Endothelial cell of umbilical vein (primary cell): ENCODE results near the gene TGM3. TPM values are rescaled to one million over a fixed set of nuclear protein-coding genes. Genes with fewer than 3 reads are reported as not detected.

Source experiments
- Bru-seq: library from RNA; stranded (reverse); fragments of 400-500 nt; gene quantifications from one replicate; lab custom pipeline; 2021; lab: Mats Ljungman, UMichigan
- BruChase-seq, 2 experiments: library from RNA; stranded (reverse); fragments of 400-500 nt; gene quantifications; one replicate each; lab custom pipeline; 2021; lab: Mats Ljungman, UMichigan
- BruUV-seq: library from RNA; stranded (reverse); fragments of 400-500 nt; replicated peaks from 2 replicates; lab custom pipeline; 2021; lab: Mats Ljungman, UMichigan
- CTCF ChIA-PET: fragments of 300-600, 350-600 bp; sonication (Branson Sonifier 250); formaldehyde crosslinking; loops from one replicate; lab custom pipeline; 2021; ENCODE audit warnings: antibody characterized with exemption, inconsistent platforms; lab: Charles Lee
- POLR2A ChIA-PET: fragments of 300-600, 350-600 bp; sonication (Branson Sonifier 250); formaldehyde crosslinking; loops from one replicate; lab custom pipeline; 2021; ENCODE audit warnings: antibody characterized with exemption, inconsistent platforms; lab: Charles Lee
- DNase-seq: peaks from one replicate; pipeline ENCODE4 v3.0.0-alpha.2; 2011; ENCODE audit warnings: low read depth, low spot score
- FAIRE-seq: peaks from 2 replicates; lab custom pipeline; 2011; peaks lifted over from hg19 to GRCh38; lab: Jason Lieb, UNC
- H2AFZ ChIP-seq: 2 replicates; pipeline ENCODE4 v1.6.0; 2012; ENCODE audit warnings: low read depth, low read length, control low read depth, inconsistent platforms
- H3K27ac ChIP-seq: 2 replicates; pipeline ENCODE4 v1.5.1; 2011; ENCODE audit warnings: low read depth, mild to moderate bottlenecking, control low read depth, low read length, moderate library complexity; ENCODE audit not compliant: insufficient read depth
- H3K27me3 ChIP-seq, 2 experiments: 2 replicates each; pipeline versions ENCODE4 v1.6.0 to v1.6.1; 2011; ENCODE audit warnings: low read length in 2 of 2, mixed read lengths in 1 of 2; ENCODE audit not compliant: control insufficient read depth in 2 of 2, insufficient read depth in 2 of 2
- H3K36me3 ChIP-seq, 2 experiments: 2 replicates in 1 of 2; 3 replicates in 1 of 2; pipeline ENCODE4 v1.5.1; 2011; ENCODE audit warnings: low read length in 2 of 2, mild to moderate bottlenecking in 1 of 2, moderate library complexity in 1 of 2; ENCODE audit not compliant: control insufficient read depth in 2 of 2, insufficient read depth in 2 of 2; ENCODE audit errors: extremely low read depth in 1 of 2
- H3K4me1 ChIP-seq: 3 replicates; pipeline ENCODE4 v1.5.1; 2011; ENCODE audit warnings: mild to moderate bottlenecking, low read length; ENCODE audit not compliant: control insufficient read depth, insufficient read depth; ENCODE audit errors: extremely low read depth
- H3K4me2 ChIP-seq: 2 replicates; pipeline ENCODE4 v1.6.1; 2011; ENCODE audit warnings: low read length, control low read depth, mixed read lengths; ENCODE audit not compliant: insufficient read depth
- H3K4me3 ChIP-seq, 3 experiments: fragments of 200-600 bp in 1 of 3; sonication (generic), shearing (Covaris generic) in 1 of 3; replicated peaks in 1 of 3; 2 replicates each; pipeline ENCODE4 v1.5.1; 2011 to 2016; ENCODE audit warnings: control low read depth in 3 of 3, low read length in 3 of 3, mild to moderate bottlenecking in 2 of 3, inconsistent platforms in 1 of 3, low read depth in 1 of 3, moderate library complexity in 1 of 3; ENCODE audit not compliant: insufficient read depth in 1 of 3
- H3K79me2 ChIP-seq: 2 replicates; pipeline ENCODE4 v1.6.0; 2012; ENCODE audit warnings: low read length, inconsistent platforms; ENCODE audit not compliant: control insufficient read depth, insufficient read depth
- H3K9ac ChIP-seq: replicated peaks from 2 replicates; pipeline ENCODE3; 2011; ENCODE audit warnings: low read length, control low read depth; ENCODE audit not compliant: insufficient read depth; ENCODE audit errors: extremely low read depth
- H3K9me1 ChIP-seq: replicated peaks from 3 replicates; pipeline ENCODE4 v1.6.0; 2011; ENCODE audit warnings: mild to moderate bottlenecking, low read length; ENCODE audit not compliant: control insufficient read depth, insufficient read depth; ENCODE audit errors: extremely low read depth
- H3K9me3 ChIP-seq: replicated peaks from 2 replicates; pipeline ENCODE4 v1.5.1; 2012; ENCODE audit warnings: low read length, inconsistent platforms; ENCODE audit not compliant: control insufficient read depth, insufficient read depth
- H4K20me1 ChIP-seq: replicated peaks from 2 replicates; pipeline ENCODE3; 2011; ENCODE audit warnings: mild to moderate bottlenecking, low read length; ENCODE audit not compliant: control insufficient read depth, insufficient read depth; ENCODE audit errors: extremely low read depth
- EZH2 ChIP-seq: IDR thresholded peaks from 2 replicates; pipeline ENCODE4 v1.6.1; 2012; ENCODE audit warnings: borderline replicate concordance, low read depth, mild to moderate bottlenecking, moderate library complexity, low read length, inconsistent platforms; ENCODE audit not compliant: severe bottlenecking
- FOS ChIP-seq: IDR thresholded peaks from 2 replicates; pipeline ENCODE4 v1.6.1; 2011; ENCODE audit warnings: mild to moderate bottlenecking, low read length, moderate library complexity, borderline replicate concordance; ENCODE audit not compliant: insufficient read depth
- GATA2 ChIP-seq: IDR thresholded peaks from 2 replicates; pipeline ENCODE4 v1.7.0; 2011; ENCODE audit warnings: low read depth, mild to moderate bottlenecking, moderate library complexity, mixed read lengths, low read length; ENCODE audit not compliant: insufficient read length, insufficient read depth
- JUN ChIP-seq: IDR thresholded peaks from 2 replicates; pipeline ENCODE4 v1.6.1; 2011; ENCODE audit warnings: borderline replicate concordance, low read depth; ENCODE audit not compliant: insufficient read length, insufficient read depth
- MYC ChIP-seq: IDR thresholded peaks from one replicate; pipeline ENCODE4 v1.6.1; 2011; ENCODE audit warnings: mild to moderate bottlenecking, low read depth, low read length
- POLR2A ChIP-seq: IDR thresholded peaks from 2 replicates; pipeline ENCODE4 v1.6.1; 2012; ENCODE audit warnings: low read depth, mild to moderate bottlenecking, control low read depth, low read length
- POLR2AphosphoS5 ChIP-seq: IDR thresholded peaks from 2 replicates; pipeline ENCODE4 v1.6.1; 2012; ENCODE audit warnings: low read depth, mild to moderate bottlenecking, control low read depth, low read length, moderate library complexity; ENCODE audit not compliant: insufficient read depth
- dilution Hi-C: fragments of 300-500 bp; cut with MboI; formaldehyde crosslinking; loops from one replicate; pipeline ENCODE4 v1.15.0; 2019; ENCODE audit warnings: low sequenced_read_pairs; ENCODE audit not compliant: extremely low pct_ligation_motif_present
- intact Hi-C: fragments of 100-400 bp; cut with micrococcal nuclease; formaldehyde crosslinking; loops from one replicate; pipeline ENCODE4 v1.10.0; 2022
- long read RNA-seq: library from polyadenylated mRNA; stranded (forward); transcript quantifications from one replicate; pipeline ENCODE4 v2.0.0, GENCODE V29; 2021
- polyA minus RNA-seq, 3 experiments: library from RNA; depleted of rRNA, polyadenylated mRNA; stranded (reverse); fragments of >200 nt; gene quantifications; 1 replicate in 1 of 3; 2 replicates in 2 of 3; pipeline ENCODE4 v1.2.3, GENCODE V29; 2011
- polyA plus RNA-seq, 4 experiments: library from polyadenylated mRNA; depleted of rRNA in 3 of 4; stranded (reverse) in 3 of 4; unstranded in 1 of 4; fragments of >200 nt; gene quantifications; 2 replicates each; pipeline versions ENCODE4 v1.2.1 to v1.2.3, GENCODE V29; 2011 to 2012; ENCODE audit warnings: missing spikeins in 1 of 4
- total RNA-seq: library from RNA; stranded (reverse); gene quantifications from 2 replicates; pipeline ENCODE4 v1.2.3, GENCODE V29; 2021
- TF ChIP-seq, protein P1 (sequence below): IDR thresholded peaks from 2 replicates; pipeline ENCODE4 v1.6.1; 2011; ENCODE audit not compliant: insufficient read depth, insufficient read length
- TF ChIP-seq, protein P2 (sequence below), 2 donors: IDR thresholded peaks; 1 replicate in 1 of 2; 2 replicates in 1 of 2; pipeline ENCODE4 v1.5.1; 2011; ENCODE audit warnings: low read length in 2 of 2, mild to moderate bottlenecking in 2 of 2, moderate library complexity in 2 of 2, control low read depth in 1 of 2, inconsistent platforms in 1 of 2, low read depth in 1 of 2; ENCODE audit not compliant: insufficient read depth in 1 of 2; ENCODE audit errors: extremely low read depth in 1 of 2

Gene TGM3, protein sequence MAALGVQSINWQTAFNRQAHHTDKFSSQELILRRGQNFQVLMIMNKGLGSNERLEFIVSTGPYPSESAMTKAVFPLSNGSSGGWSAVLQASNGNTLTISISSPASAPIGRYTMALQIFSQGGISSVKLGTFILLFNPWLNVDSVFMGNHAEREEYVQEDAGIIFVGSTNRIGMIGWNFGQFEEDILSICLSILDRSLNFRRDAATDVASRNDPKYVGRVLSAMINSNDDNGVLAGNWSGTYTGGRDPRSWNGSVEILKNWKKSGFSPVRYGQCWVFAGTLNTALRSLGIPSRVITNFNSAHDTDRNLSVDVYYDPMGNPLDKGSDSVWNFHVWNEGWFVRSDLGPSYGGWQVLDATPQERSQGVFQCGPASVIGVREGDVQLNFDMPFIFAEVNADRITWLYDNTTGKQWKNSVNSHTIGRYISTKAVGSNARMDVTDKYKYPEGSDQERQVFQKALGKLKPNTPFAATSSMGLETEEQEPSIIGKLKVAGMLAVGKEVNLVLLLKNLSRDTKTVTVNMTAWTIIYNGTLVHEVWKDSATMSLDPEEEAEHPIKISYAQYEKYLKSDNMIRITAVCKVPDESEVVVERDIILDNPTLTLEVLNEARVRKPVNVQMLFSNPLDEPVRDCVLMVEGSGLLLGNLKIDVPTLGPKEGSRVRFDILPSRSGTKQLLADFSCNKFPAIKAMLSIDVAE
- total RNA-seq (not detected in 2 replicates), polyA plus RNA-seq (not detected in 2 replicates), polyA minus RNA-seq (not detected in 2 replicates), Bru-seq, nascent RNA (not detected), BruChase-seq, experiment 1, labeled RNA remaining after a 6-hour chase (not detected), BruChase-seq, experiment 2, labeled RNA remaining after a 2-hour chase (not detected)
- not detected in 2 replicates for polyA plus RNA-seq (2011; cell fraction: cytosol; rRNA removed)
- polyA plus RNA-seq (2011; cell fraction: nucleus; rRNA removed) = not detected in 2 replicates
- not detected in 2 replicates for polyA plus RNA-seq (2012)
- not detected for polyA minus RNA-seq (2011; cell fraction: cytosol; rRNA and poly(A)+ RNA removed)
- polyA minus RNA-seq (2011; cell fraction: nucleus; rRNA and poly(A)+ RNA removed) = not detected in 2 replicates
- long read RNA-seq = 0 reads

DNA sequence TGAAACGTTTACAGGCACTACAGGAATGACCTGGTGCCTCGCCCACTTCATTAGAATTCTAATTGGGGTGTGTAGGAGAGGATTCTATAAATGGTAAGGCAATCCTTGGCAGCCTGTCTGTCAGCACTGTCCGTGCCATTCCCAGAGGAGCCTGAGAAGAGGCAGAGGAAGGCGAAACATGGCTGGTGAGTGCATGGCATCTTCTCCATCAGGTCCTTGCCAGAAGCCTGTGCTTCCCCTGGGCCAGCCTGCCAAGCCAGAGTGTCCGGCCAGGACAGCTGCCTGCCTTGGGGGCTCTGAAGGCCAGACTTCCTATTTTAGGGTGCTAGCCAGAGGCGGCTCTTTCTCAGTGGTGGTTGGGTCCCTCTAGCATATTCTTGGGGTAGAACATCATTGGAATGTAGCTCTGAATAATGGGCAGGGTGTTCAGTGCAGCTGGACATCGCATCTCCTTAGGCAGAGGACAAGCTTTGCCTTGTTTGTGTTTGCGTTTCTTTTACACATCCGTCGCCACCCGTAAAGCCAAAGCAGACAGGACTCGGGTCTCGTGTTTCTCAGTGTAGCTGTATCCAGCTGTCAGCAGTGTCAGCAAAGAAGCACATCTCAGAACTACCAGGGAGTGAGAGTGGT lies at the start of gene TGM3:
Gene TGM3 (plus strand): TSS at position 116 of the 630 bp plus-strand sequence. CDS start 63 bp downstream, at position 179.
- intact Hi-C loops = no loop called here
- Histone ChIP-seq H3K27ac (no peak within 1 kb of the TSS), H2AFZ (no peak within 1 kb of the TSS), H3K27me3 (peaks cover 0 to 4% of the 10 kb centered on the region in 2 experiments), H4K20me1 (no peaks in the 10 kb centered on the region), H3K4me2 (no peak within 1 kb of the TSS), H3K36me3 (no peaks in the 10 kb centered on the region), H3K79me2 (no peaks in the 10 kb centered on the region), H3K9me3 (no peaks in the 10 kb centered on the region), H3K9ac (no peak within 1 kb of the TSS), H3K4me3 (no peak within 1 kb of the TSS), H3K4me1 (no peaks in the 10 kb centered on the region), H3K9me1 (no peaks in the 10 kb centered on the region)
- no peak for DNase-seq
- CTCF ChIA-PET = interaction anchor here (0.9 kb wide), 1 partner anchor 16 kb away, joined by 4 read pairs; no protein-coding TSS in a partner anchor
- POLR2A ChIA-PET = interaction anchor here (0.6 kb wide), 1 partner anchor 37 kb away, joined by 3 read pairs; no protein-coding TSS in a partner anchor
- no peak for TF ChIP-seq FOS
- TF ChIP-seq, protein P1, sequence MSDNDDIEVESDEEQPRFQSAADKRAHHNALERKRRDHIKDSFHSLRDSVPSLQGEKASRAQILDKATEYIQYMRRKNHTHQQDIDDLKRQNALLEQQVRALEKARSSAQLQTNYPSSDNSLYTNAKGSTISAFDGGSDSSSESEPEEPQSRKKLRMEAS = no peak
- TF ChIP-seq JUN = no peak
- TF ChIP-seq GATA2 = no peak
- TF ChIP-seq, protein P2, sequence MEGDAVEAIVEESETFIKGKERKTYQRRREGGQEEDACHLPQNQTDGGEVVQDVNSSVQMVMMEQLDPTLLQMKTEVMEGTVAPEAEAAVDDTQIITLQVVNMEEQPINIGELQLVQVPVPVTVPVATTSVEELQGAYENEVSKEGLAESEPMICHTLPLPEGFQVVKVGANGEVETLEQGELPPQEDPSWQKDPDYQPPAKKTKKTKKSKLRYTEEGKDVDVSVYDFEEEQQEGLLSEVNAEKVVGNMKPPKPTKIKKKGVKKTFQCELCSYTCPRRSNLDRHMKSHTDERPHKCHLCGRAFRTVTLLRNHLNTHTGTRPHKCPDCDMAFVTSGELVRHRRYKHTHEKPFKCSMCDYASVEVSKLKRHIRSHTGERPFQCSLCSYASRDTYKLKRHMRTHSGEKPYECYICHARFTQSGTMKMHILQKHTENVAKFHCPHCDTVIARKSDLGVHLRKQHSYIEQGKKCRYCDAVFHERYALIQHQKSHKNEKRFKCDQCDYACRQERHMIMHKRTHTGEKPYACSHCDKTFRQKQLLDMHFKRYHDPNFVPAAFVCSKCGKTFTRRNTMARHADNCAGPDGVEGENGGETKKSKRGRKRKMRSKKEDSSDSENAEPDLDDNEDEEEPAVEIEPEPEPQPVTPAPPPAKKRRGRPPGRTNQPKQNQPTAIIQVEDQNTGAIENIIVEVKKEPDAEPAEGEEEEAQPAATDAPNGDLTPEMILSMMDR (IDR thresholded peaks at IDR 0.05; ENCODE audit: extremely low read depth in 1 of 2, insufficient read depth in 1 of 2, low read depth in 1 of 2, low read length in 2 of 2) = no peak
- no peak for TF ChIP-seq POLR2AphosphoS5
- TF ChIP-seq MYC = no peak
- no peak for TF ChIP-seq POLR2A
- TF ChIP-seq EZH2 = no peak
- FAIRE-seq = no peak
- dilution Hi-C loops = no loop called here
- BruUV-seq = no TSS peak
